T-helper 1 cell (primary cell): ENCODE data around the gene NAA20.

ENCODE experiments used
- DNase-seq, 5 donors: peaks; one replicate each; pipeline ENCODE4 v3.0.0-alpha.2; 2012 to 2020

Gene NAA20

DNA sequence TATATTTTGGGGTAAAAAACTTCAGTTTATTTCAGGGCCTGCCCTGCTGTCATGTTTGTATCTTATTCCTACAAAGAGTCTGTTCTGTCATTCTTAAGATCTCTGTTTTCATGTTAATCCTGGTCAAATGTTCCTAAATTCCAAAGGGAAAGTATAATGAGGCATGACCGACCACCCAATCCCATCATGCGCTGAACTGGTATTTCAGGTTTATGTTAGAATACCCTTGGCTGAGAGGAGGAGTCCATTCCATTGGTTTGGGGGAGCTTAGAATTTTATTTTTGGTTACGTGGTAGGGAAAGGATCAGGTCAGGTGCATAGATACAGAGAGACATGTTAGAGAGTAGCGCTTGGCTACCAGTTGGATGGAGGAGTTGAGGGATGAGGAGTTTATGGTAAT, 60.9 kb downstream of the NAA20 start:
- DNase-seq = no peak

DNA sequence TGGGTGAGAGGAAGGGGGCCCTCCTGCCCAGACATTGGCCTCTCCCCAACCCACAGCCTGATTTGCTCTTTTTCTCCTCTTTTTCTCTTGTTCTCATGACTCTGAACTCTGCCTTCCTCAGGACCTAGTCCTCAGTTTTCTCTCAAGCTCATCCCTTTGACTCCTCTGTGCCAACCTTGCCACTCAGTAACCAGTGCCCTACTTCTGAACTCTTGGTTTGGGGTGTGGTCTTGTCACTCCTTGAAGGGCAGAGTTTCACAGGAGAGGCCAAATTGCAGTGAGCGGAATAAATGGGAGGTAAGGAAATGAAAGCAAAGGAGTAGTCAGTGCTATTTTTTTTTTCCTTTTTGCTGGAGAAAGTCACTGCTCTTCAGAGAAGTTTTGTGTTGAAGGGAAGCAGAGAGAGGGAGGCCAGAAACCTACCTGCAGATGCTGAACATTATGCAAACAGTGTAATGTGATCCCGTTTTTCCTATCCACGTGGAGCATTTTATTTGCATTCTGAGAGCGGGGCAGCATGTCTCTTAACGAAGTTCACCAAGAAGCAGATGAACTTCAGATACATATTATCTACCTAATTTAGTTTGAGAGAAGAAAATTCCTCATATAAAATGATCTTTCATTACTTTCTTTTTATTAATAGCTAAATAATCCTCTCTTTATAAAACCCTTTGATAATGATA, 62.1 kb downstream of the NAA20 start:
- DNase-seq = no peak
